T47D (cell line): ENCODE data around the gene BCLAF1.
"Not testable (repeated sequence)": the region's sequence is repeated elsewhere in the genome, so short reads cannot be mapped to it uniquely, and the experiment has no call there.

Source experiments
- DNase-seq, 2 experiments: peaks; one replicate each; pipeline versions ENCODE4 v3.0.0 to v3.0.0-alpha.2; 2011 to 2012; ENCODE audit warnings: low read depth in 1 of 2, low spot score in 1 of 2
- JUND ChIP-seq: IDR thresholded peaks from 2 replicates; pipeline ENCODE4 v1.6.1; 2012; ENCODE audit warnings: low read depth
- in situ Hi-C: cut with HindIII; loops from 2 replicates; pipeline ENCODE4 v1.10.0; 2016; ENCODE audit warnings: low sequenced_read_pairs, low pct_unique_long_range_greater_than_20kb

BCLAF1 gene

GRCh38 chr6:136226027-136226673 is 63.5 kb downstream of the BCLAF1 start:
- in situ Hi-C loops, result no loop called here
- TF ChIP-seq JUND, result no peak
- peak; percentile 18 to 37 for DNase-seq

GRCh38 chr6:136225496-136225895 is 64.2 kb downstream of the BCLAF1 start:
- no peak for DNase-seq
- TF ChIP-seq JUND, result no peak
- in situ Hi-C loops, result no loop called here

GRCh38 chr6:136224974-136225373 is 64.7 kb downstream of the BCLAF1 start:
- in situ Hi-C loops, DNase-seq: not testable (repeated sequence)

GRCh38 chr6:136216503-136217401 is 72.9 kb downstream of the BCLAF1 start:
- no peak for TF ChIP-seq JUND
- in situ Hi-C loops, result no loop called here
- no peak for DNase-seq

- DNase-seq, result no peak
- in situ Hi-C loops, result no loop called here
- no peak for TF ChIP-seq JUND
Measured at GRCh38 chr6:136213853-136214252, 75.8 kb downstream of the BCLAF1 start.

GRCh38 chr6:136213012-136213539 is 76.6 kb downstream of the BCLAF1 start:
- DNase-seq, result no peak
- in situ Hi-C loops, result no loop called here
- no peak for TF ChIP-seq JUND

- in situ Hi-C loops, result no loop called here
- DNase-seq, result no peak
- no peak for TF ChIP-seq JUND
Measured at GRCh38 chr6:136212608-136213007, 77.0 kb downstream of the BCLAF1 start.

- no peak for TF ChIP-seq JUND
- no peak for DNase-seq
- in situ Hi-C loops, result no loop called here
Measured at GRCh38 chr6:136210398-136211165, 79.1 kb downstream of the BCLAF1 start.

GRCh38 chr6:136209496-136209895 is 80.2 kb downstream of the BCLAF1 start:
- no peak for TF ChIP-seq JUND
- in situ Hi-C loops, result no loop called here
- no peak for DNase-seq

- TF ChIP-seq JUND, result no peak
- in situ Hi-C loops, result no loop called here
- no peak for DNase-seq
Measured at GRCh38 chr6:136208783-136209182, 80.9 kb downstream of the BCLAF1 start.
